OCI-M2 (cell line): Measurements from ENCODE around the gene MYH7B.

ENCODE experiments used
- DNase-seq: peaks from one replicate; lab custom pipeline; 2025; ENCODE audit not compliant: unreplicated experiment; lab: John Stamatoyannopoulos, UW

The MYH7B gene

GRCh38 chr20:34955231-34956040, at the start of gene MYH7B, which contains the start of gene GSS:
Gene MYH7B, plus strand, starts transcription at chr20:34955868. Its CDS starts 22,138 bp downstream, at chr20:34978006.
Gene GSS, minus strand, starts transcription at chr20:34955806. Its CDS starts 3,954 bp downstream, at chr20:34951852.
- peak; percentile 93 for DNase-seq

GRCh38 chr20:34907616-34908469, 47.8 kb upstream of the MYH7B start:
- no peak for DNase-seq

GRCh38 chr20:34915131-34915530, 40.5 kb upstream of the MYH7B start:
- DNase-seq = no peak

- no peak for DNase-seq
Measured at GRCh38 chr20:34915749-34916455, 39.8 kb upstream of the MYH7B start.

- DNase-seq = no peak
Measured at GRCh38 chr20:34916774-34917354, 38.8 kb upstream of the MYH7B start.

GRCh38 chr20:34920055-34920454, 35.6 kb upstream of the MYH7B start:
- DNase-seq = no peak

GRCh38 chr20:34921436-34921835, 34.2 kb upstream of the MYH7B start:
- no peak for DNase-seq

GRCh38 chr20:34922654-34923381, 32.9 kb upstream of the MYH7B start:
- no peak for DNase-seq

GRCh38 chr20:34923414-34923813, 32.3 kb upstream of the MYH7B start:
- DNase-seq = no peak

- no peak for DNase-seq
Measured at GRCh38 chr20:34925341-34925740, 30.3 kb upstream of the MYH7B start.

GRCh38 chr20:34925981-34926380, 29.7 kb upstream of the MYH7B start:
- no peak for DNase-seq

- DNase-seq = no peak
Measured at GRCh38 chr20:34926581-34926980, 29.1 kb upstream of the MYH7B start.

GRCh38 chr20:34927736-34928135, 27.9 kb upstream of the MYH7B start:
- DNase-seq = no peak

- no peak for DNase-seq
Measured at GRCh38 chr20:34928411-34928810, 27.3 kb upstream of the MYH7B start.

- no peak for DNase-seq
Measured at GRCh38 chr20:34931771-34932170, 23.9 kb upstream of the MYH7B start.

- no peak for DNase-seq
Measured at GRCh38 chr20:34938466-34939163, 17.1 kb upstream of the MYH7B start.

GRCh38 chr20:34940081-34940481, 15.6 kb upstream of the MYH7B start:
- DNase-seq = no peak

- DNase-seq = no peak
Measured at GRCh38 chr20:34941226-34941625, 14.4 kb upstream of the MYH7B start.

GRCh38 chr20:34942301-34942700, 13.4 kb upstream of the MYH7B start:
- DNase-seq = no peak
